Inflammatory macrophage treated with lipopolysaccharide for 4 hours (primary cell): Measurements from ENCODE around the gene KCNG4.

Source experiments
- DNase-seq: peaks from one replicate; pipeline ENCODE4 v3.0.0-alpha.2; 2020

Gene KCNG4

GRCh38 chr16:84199861-84200260, 40.0 kb downstream of the KCNG4 start:
- peak; percentile 96 for DNase-seq

GRCh38 chr16:84199097-84199496, 40.7 kb downstream of the KCNG4 start:
- no peak for DNase-seq

- DNase-seq = no peak
Observed at GRCh38 chr16:84198401-84198800, 41.4 kb downstream of the KCNG4 start.

- no peak for DNase-seq
Observed at GRCh38 chr16:84197466-84198128, 42.2 kb downstream of the KCNG4 start.

GRCh38 chr16:84196727-84197394, 43.0 kb downstream of the KCNG4 start:
- DNase-seq = no peak

GRCh38 chr16:84196101-84196500, 43.7 kb downstream of the KCNG4 start:
- DNase-seq = no peak

GRCh38 chr16:84195201-84196093, 44.4 kb downstream of the KCNG4 start:
- DNase-seq = no peak

- DNase-seq = no peak
Observed at GRCh38 chr16:84194470-84195200, 45.2 kb downstream of the KCNG4 start.

- DNase-seq = no peak
Observed at GRCh38 chr16:84194018-84194417, 45.8 kb downstream of the KCNG4 start.

GRCh38 chr16:84193480-84193879, 46.3 kb downstream of the KCNG4 start:
- no peak for DNase-seq

GRCh38 chr16:84191466-84191865, 48.3 kb downstream of the KCNG4 start:
- no peak for DNase-seq

GRCh38 chr16:84190731-84191388, 49.0 kb downstream of the KCNG4 start, which contains the start of gene ADAD2:
Gene ADAD2 (plus strand): TSS chr16:84191157. CDS start chr16:84191231, 74 bp downstream.
- no peak for DNase-seq

- peak; percentile 97 for DNase-seq
Observed at GRCh38 chr16:84186685-84187437, 53.0 kb downstream of the KCNG4 start, which contains the start of gene TAF1C. Gene TAF1C (minus strand): TSS chr16:84187057. CDS start chr16:84184988, 2,069 bp downstream.

GRCh38 chr16:84184775-84185174, 55.0 kb downstream of the KCNG4 start:
- no peak for DNase-seq

GRCh38 chr16:84183911-84184591, 55.8 kb downstream of the KCNG4 start:
- no peak for DNase-seq

GRCh38 chr16:84183572-84183875, 56.3 kb downstream of the KCNG4 start:
- DNase-seq = no peak

GRCh38 chr16:84182680-84183571, 56.9 kb downstream of the KCNG4 start:
- no peak for DNase-seq

- no peak for DNase-seq
Observed at GRCh38 chr16:84182104-84182503, 57.7 kb downstream of the KCNG4 start.

GRCh38 chr16:84181144-84181915, 58.5 kb downstream of the KCNG4 start:
- no peak for DNase-seq
